Measurements from ENCODE around the gene CALML3.

DNA sequence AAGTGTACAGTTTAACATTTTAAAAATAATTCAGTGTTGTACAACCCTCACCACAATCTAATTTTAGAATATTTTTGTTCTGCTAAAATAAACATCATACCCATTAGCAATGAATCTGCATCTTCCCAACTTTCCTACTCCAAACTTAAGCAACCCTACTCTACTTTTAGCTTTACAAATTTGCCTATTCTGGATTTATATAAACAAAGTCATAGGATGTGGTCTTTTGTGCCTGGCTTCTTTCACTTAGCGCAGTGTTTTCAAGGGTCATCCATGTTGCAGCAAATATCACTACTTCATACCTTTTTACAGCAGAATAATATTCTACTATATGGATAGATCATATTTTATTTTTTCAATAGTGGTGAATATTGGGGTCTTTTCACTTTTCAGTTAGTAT is 18.9 kb downstream of the CALML3 start:
- TF ChIP-seq CTCF (conservative IDR thresholded peaks at IDR 0.05 in 1 of 2, IDR thresholded peaks at IDR 0.05 in 1 of 2; ENCODE audit: low read depth in 1 of 2, low read length in 2 of 2) (no peak), EZH2 (IDR thresholded peaks at IDR 0.05; ENCODE audit: low read length, missing control alignments) (no peak)
